PC-9 (cell line): Measurements from ENCODE around the gene ANO8.

Experiments used
- CTCF ChIP-seq: fragments of 200-600 bp; sonication (generic); conservative IDR thresholded peaks from 2 replicates; pipeline ENCODE4 v1.6.1; 2017; ENCODE audit warnings: mixed run types, antibody characterized with exemption, mild to moderate bottlenecking, moderate library complexity
- EZH2 ChIP-seq: fragments of 200-600 bp; sonication (generic); IDR thresholded peaks from 2 replicates; pipeline ENCODE4 v1.8.0; 2017; ENCODE audit warnings: antibody characterized with exemption, low read depth

GRCh38 chr19:17309965-17310461, 24.6 kb downstream of the ANO8 start:
- TF ChIP-seq CTCF = no peak
- TF ChIP-seq EZH2 = no peak
